Fibroblast of villous mesenchyme (primary cell): ENCODE results near the gene NPL. TPM values are rescaled to one million over a fixed set of nuclear protein-coding genes. Genes with fewer than 3 reads are reported as not detected.

Experiments used
- DNase-seq: peaks from one replicate; pipeline ENCODE4 v3.0.0-alpha.2; 2010; ENCODE audit warnings: low read depth
- H3K4me3 ChIP-seq: 2 replicates; pipeline ENCODE4 v1.5.1; 2011; ENCODE audit warnings: low read depth, mild to moderate bottlenecking, low read length
- CTCF ChIP-seq: IDR thresholded peaks from 2 replicates; pipeline ENCODE4 v1.5.1; 2012; ENCODE audit warnings: low read depth, mild to moderate bottlenecking, low read length; ENCODE audit not compliant: insufficient read depth
- total RNA-seq: library from RNA; depleted of rRNA; stranded (reverse); fragments of >200 nt; gene quantifications from 2 replicates; pipeline ENCODE4 v1.2.3, GENCODE V29; 2012

The NPL gene
- total RNA-seq, 1 donor, result 3.5 TPM

GRCh38 chr1:182829285-182829932 is 39.8 kb downstream of the NPL start:
- no peak overlapping the region for H3K4me3 ChIP-seq
- no peak for TF ChIP-seq CTCF
- no peak for DNase-seq

GRCh38 chr1:182833271-182833670 is 43.7 kb downstream of the NPL start:
- TF ChIP-seq CTCF, result no peak
- no peak for DNase-seq
- H3K4me3 ChIP-seq, result no peak overlapping the region

- DNase-seq, result no peak
- TF ChIP-seq CTCF, result no peak
- no peak overlapping the region for H3K4me3 ChIP-seq
Measured at GRCh38 chr1:182834326-182834725, 44.8 kb downstream of the NPL start.

- TF ChIP-seq CTCF, result no peak
- no peak for DNase-seq
- H3K4me3 ChIP-seq, result no peak overlapping the region
Measured at GRCh38 chr1:182835806-182836205, 46.2 kb downstream of the NPL start.

GRCh38 chr1:182839209-182840066 is 49.9 kb downstream of the NPL start, which contains the start of gene DHX9:
Gene DHX9, plus strand, starts transcription at chr1:182839347. Its CDS starts 3,220 bp downstream, at chr1:182842567.
- no peak for TF ChIP-seq CTCF
- peak within 1 kb of the TSS; percentile 74 for H3K4me3 ChIP-seq
- peak; percentile 86 for DNase-seq

GRCh38 chr1:182841368-182841988 is 51.9 kb downstream of the NPL start:
- DNase-seq, result peak; percentile 52
- peak overlapping the region; percentile 74 for H3K4me3 ChIP-seq
- no peak for TF ChIP-seq CTCF
